SK-N-SH (cell line): Measurements from ENCODE around the gene ERICH3. TPM values are rescaled to one million over a fixed set of nuclear protein-coding genes. Genes with fewer than 3 reads are reported as not detected.

Experiments
- CTCF ChIA-PET: fragments of 300-600, 350-600 bp; formaldehyde crosslinking; extraction: SDS; loops from one replicate; lab custom pipeline; 2021; lab: Yijun Ruan, JAX
- POLR2A ChIA-PET: fragments of 350-600 bp; sonication (Branson Sonifier 250); formaldehyde crosslinking; extraction: SDS; loops from one replicate; lab custom pipeline; 2020; ENCODE audit warnings: antibody characterized with exemption, inconsistent platforms; lab: Yijun Ruan, JAX
- DNase-seq: peaks from one replicate; pipeline ENCODE4 v3.0.0; 2012
- H2AFZ ChIP-seq: fragments of 200-600 bp; sonication (generic); 2 replicates; pipeline ENCODE4 v1.8.1; 2016; ENCODE audit warnings: antibody characterized with exemption, mild to moderate bottlenecking, low read depth
- H3F3A ChIP-seq: fragments of 200-600 bp; sonication (generic); replicated peaks from 2 replicates; pipeline ENCODE3; 2016; ENCODE audit warnings: antibody characterized with exemption, mild to moderate bottlenecking; ENCODE audit not compliant: insufficient read depth
- H3K27ac ChIP-seq, 2 experiments: fragments of 200-500 bp in 1 of 2; fragments of 200-600 bp in 1 of 2; sonication (Bioruptor generic) in 1 of 2; sonication (generic), shearing (Covaris generic) in 1 of 2; 2 replicates each; pipeline versions ENCODE4 v1.5.1 to v1.6.1; 2014 to 2016; ENCODE audit warnings: low read depth in 2 of 2, inconsistent platforms in 1 of 2, low read length in 1 of 2, mild to moderate bottlenecking in 1 of 2, mixed read lengths in 1 of 2
- H3K27me3 ChIP-seq: fragments of 200-600 bp; sonication (generic), shearing (Covaris generic); 2 replicates; pipeline ENCODE4 v1.6.1; 2016; ENCODE audit warnings: mixed run types; ENCODE audit not compliant: insufficient read depth
- H3K36me3 ChIP-seq, 2 experiments: fragments of 200-500 bp in 1 of 2; fragments of 200-600 bp in 1 of 2; sonication (Bioruptor generic) in 1 of 2; sonication (generic) in 1 of 2; replicated peaks in 1 of 2; 2 replicates each; pipeline versions ENCODE3 to v1.5.1; 2014 to 2016; ENCODE audit warnings: low read length in 1 of 2, mild to moderate bottlenecking in 1 of 2; ENCODE audit not compliant: insufficient read depth in 2 of 2, control insufficient read depth in 1 of 2
- H3K4me1 ChIP-seq, 2 experiments: fragments of 200-500 bp in 1 of 2; fragments of 200-600 bp in 1 of 2; sonication (Bioruptor generic) in 1 of 2; sonication (generic), shearing (Covaris generic) in 1 of 2; 2 replicates each; pipeline versions ENCODE4 v1.5.1 to v1.6.1; 2014 to 2016; ENCODE audit warnings: low read depth in 1 of 2, low read length in 1 of 2, mixed run types in 1 of 2; ENCODE audit not compliant: insufficient read depth in 2 of 2, control insufficient read depth in 1 of 2
- H3K4me2 ChIP-seq: fragments of 200-600 bp; sonication (generic), shearing (Covaris generic); 2 replicates; pipeline ENCODE4 v1.6.1; 2017; ENCODE audit warnings: mixed run types
- H3K4me3 ChIP-seq, 2 experiments: fragments of 200-500 bp in 1 of 2; fragments of 200-600 bp in 1 of 2; sonication (Bioruptor generic) in 1 of 2; sonication (generic), shearing (Covaris generic) in 1 of 2; 2 replicates each; pipeline versions ENCODE4 v1.5.1 to v1.8.1; 2014 to 2016; ENCODE audit warnings: low read depth in 2 of 2, inconsistent platforms in 1 of 2, low read length in 1 of 2, mild to moderate bottlenecking in 1 of 2, mixed read lengths in 1 of 2, moderate library complexity in 1 of 2
- H3K79me2 ChIP-seq: fragments of 200-600 bp; sonication (generic); 2 replicates; pipeline ENCODE4 v1.8.1; 2017; ENCODE audit warnings: mild to moderate bottlenecking; ENCODE audit not compliant: insufficient read depth
- H3K9ac ChIP-seq: fragments of 200-600 bp; sonication (generic); 2 replicates; pipeline ENCODE4 v1.6.1; 2017; ENCODE audit warnings: mixed run types
- H3K9me2 ChIP-seq: fragments of 200-600 bp; sonication (generic); 2 replicates; pipeline ENCODE4 v1.6.1; 2017; ENCODE audit warnings: mixed run types
- H3K9me3 ChIP-seq: fragments of 200-600 bp; sonication (generic); 2 replicates; pipeline ENCODE4 v1.6.1; 2017; ENCODE audit warnings: mixed run types, mild to moderate bottlenecking, moderate library complexity
- H4K20me1 ChIP-seq: fragments of 200-600 bp; sonication (generic); 2 replicates; pipeline ENCODE4 v1.6.1; 2017; ENCODE audit warnings: mild to moderate bottlenecking, mixed run types; ENCODE audit not compliant: insufficient read depth
- CHD2 ChIP-seq: fragments of 150-350 bp; IDR thresholded peaks from 2 replicates; pipeline ENCODE4 v1.6.1; 2018; ENCODE audit warnings: low read length; ENCODE audit not compliant: partially characterized antibody
- ELF1 ChIP-seq: IDR thresholded peaks from 2 replicates; pipeline ENCODE4 v1.4.0; 2012
- FOSL2 ChIP-seq: IDR thresholded peaks from 2 replicates; pipeline ENCODE4 v1.4.0; 2012; ENCODE audit warnings: low read depth, mild to moderate bottlenecking, moderate library complexity, borderline replicate concordance
- GABPA ChIP-seq: IDR thresholded peaks from 2 replicates; pipeline ENCODE4 v1.4.0; 2012; ENCODE audit warnings: low read depth, mild to moderate bottlenecking
- MXI1 ChIP-seq: IDR thresholded peaks from 2 replicates; pipeline ENCODE4 v1.6.1; 2012; ENCODE audit warnings: mild to moderate bottlenecking, low read depth, low read length, improper control_type of control experiment
- NFIC ChIP-seq: IDR thresholded peaks from 2 replicates; pipeline ENCODE4 v1.4.0; 2012; ENCODE audit warnings: borderline replicate concordance
- RAD21 ChIP-seq: IDR thresholded peaks from 2 replicates; pipeline ENCODE4 v1.6.1; 2012; ENCODE audit warnings: mild to moderate bottlenecking, low read length
- RXRA ChIP-seq: IDR thresholded peaks from 2 replicates; pipeline ENCODE4 v1.4.0; 2012; ENCODE audit warnings: low read depth, mild to moderate bottlenecking, borderline replicate concordance
- SMC3 ChIP-seq: IDR thresholded peaks from 2 replicates; pipeline ENCODE4 v1.6.1; 2012; ENCODE audit warnings: low read depth, low read length, improper control_type of control experiment
- YY1 ChIP-seq: IDR thresholded peaks from 2 replicates; pipeline ENCODE4 v1.4.0; 2012; ENCODE audit warnings: low read depth, mild to moderate bottlenecking
- WGBS: methylation state at CpG from one replicate; pipeline ENCODE4 v1.1.6; 2017; ENCODE audit warnings: low lambda C conversion rate; 5-methylcytosine and 5-hydroxymethylcytosine counted together
- polyA plus RNA-seq, 3 experiments: library from polyadenylated mRNA; depleted of rRNA; stranded (reverse); fragments of >200 nt; gene quantifications; 2 replicates each; pipeline ENCODE4 v1.2.3, GENCODE V29; 2012
- TF ChIP-seq, protein P1 (sequence below): IDR thresholded peaks from 2 replicates; pipeline ENCODE4 v1.4.0; 2012; ENCODE audit warnings: low read depth
- TF ChIP-seq, protein P2 (sequence below): IDR thresholded peaks from 2 replicates; pipeline ENCODE4; 2012
- TF ChIP-seq, protein P3 (sequence below): IDR thresholded peaks from 2 replicates; pipeline ENCODE4 v1.6.1; 2012; ENCODE audit warnings: mild to moderate bottlenecking, low read depth, low read length, moderate library complexity

The ERICH3 gene
- polyA plus RNA-seq, 1 of the 3 experiments (the other 2 are of a cell fraction), result not detected

GRCh38 chr1:74690364-74690696, 16.7 kb upstream of the ERICH3 start:
- Histone ChIP-seq H3K27ac (no peak overlapping the region), H3K27me3 (no peaks in the 10 kb centered on the region), H4K20me1 (no peaks in the 10 kb centered on the region), H3K9ac (no peak overlapping the region), H3K79me2 (no peaks in the 10 kb centered on the region), H3K4me1 (no peaks in the 10 kb centered on the region; a peak in 2 of 4 replicates), H3K4me2 (0 out of 2 replicates have a peak overlapping the region, but pooled peaks have one; percentile 21), H2AFZ (peak overlapping the region; percentile 39; the same call in 1 of the 2 replicates), H3K9me3 (no peaks in the 10 kb centered on the region), H3K4me3 (no peak overlapping the region), H3K9me2 (no peaks in the 10 kb centered on the region), H3K36me3 (no peaks in the 10 kb centered on the region), H3F3A (no peaks in the 10 kb centered on the region)
- DNase-seq, result no peak
- WGBS, result 50% methylated on average over 2 of the region's 2 CpGs
- CTCF ChIA-PET, result interaction anchor here (1.1 to 5.8 kb wide), 17 partner anchors 10 to 1016 kb away, joined by 3 to 55 read pairs (median 4); partner anchors contain the start of genes CRYZ and TYW3
- TF ChIP-seq, protein P1, sequence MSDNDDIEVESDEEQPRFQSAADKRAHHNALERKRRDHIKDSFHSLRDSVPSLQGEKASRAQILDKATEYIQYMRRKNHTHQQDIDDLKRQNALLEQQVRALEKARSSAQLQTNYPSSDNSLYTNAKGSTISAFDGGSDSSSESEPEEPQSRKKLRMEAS, result no peak
- TF ChIP-seq RXRA (no peak), ELF1 (no peak), NFIC (no peak), SMC3 (no peak), YY1 (no peak), GABPA (no peak), CHD2 (no peak), RAD21 (no peak), FOSL2 (no peak), MXI1 (no peak)
- TF ChIP-seq, protein P2, sequence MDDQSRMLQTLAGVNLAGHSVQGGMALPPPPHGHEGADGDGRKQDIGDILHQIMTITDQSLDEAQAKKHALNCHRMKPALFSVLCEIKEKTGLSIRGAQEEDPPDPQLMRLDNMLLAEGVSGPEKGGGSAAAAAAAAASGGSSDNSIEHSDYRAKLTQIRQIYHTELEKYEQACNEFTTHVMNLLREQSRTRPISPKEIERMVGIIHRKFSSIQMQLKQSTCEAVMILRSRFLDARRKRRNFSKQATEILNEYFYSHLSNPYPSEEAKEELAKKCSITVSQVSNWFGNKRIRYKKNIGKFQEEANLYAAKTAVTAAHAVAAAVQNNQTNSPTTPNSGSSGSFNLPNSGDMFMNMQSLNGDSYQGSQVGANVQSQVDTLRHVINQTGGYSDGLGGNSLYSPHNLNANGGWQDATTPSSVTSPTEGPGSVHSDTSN, result no peak
- TF ChIP-seq, protein P3, sequence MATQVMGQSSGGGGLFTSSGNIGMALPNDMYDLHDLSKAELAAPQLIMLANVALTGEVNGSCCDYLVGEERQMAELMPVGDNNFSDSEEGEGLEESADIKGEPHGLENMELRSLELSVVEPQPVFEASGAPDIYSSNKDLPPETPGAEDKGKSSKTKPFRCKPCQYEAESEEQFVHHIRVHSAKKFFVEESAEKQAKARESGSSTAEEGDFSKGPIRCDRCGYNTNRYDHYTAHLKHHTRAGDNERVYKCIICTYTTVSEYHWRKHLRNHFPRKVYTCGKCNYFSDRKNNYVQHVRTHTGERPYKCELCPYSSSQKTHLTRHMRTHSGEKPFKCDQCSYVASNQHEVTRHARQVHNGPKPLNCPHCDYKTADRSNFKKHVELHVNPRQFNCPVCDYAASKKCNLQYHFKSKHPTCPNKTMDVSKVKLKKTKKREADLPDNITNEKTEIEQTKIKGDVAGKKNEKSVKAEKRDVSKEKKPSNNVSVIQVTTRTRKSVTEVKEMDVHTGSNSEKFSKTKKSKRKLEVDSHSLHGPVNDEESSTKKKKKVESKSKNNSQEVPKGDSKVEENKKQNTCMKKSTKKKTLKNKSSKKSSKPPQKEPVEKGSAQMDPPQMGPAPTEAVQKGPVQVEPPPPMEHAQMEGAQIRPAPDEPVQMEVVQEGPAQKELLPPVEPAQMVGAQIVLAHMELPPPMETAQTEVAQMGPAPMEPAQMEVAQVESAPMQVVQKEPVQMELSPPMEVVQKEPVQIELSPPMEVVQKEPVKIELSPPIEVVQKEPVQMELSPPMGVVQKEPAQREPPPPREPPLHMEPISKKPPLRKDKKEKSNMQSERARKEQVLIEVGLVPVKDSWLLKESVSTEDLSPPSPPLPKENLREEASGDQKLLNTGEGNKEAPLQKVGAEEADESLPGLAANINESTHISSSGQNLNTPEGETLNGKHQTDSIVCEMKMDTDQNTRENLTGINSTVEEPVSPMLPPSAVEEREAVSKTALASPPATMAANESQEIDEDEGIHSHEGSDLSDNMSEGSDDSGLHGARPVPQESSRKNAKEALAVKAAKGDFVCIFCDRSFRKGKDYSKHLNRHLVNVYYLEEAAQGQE, result no peak
- POLR2A ChIA-PET, result no interaction called here
